RWPE1 (cell line): ENCODE data around the gene PLA2G4D.

ENCODE experiments used
- CTCF ChIA-PET: fragments of 350-600 bp; sonication (Branson Sonifier 250); formaldehyde crosslinking; extraction: SDS; loops from one replicate; lab custom pipeline; 2021; lab: Yijun Ruan, JAX
- POLR2A ChIA-PET: fragments of 400-600 bp; formaldehyde crosslinking; extraction: SDS; loops from one replicate; lab custom pipeline; 2020; ENCODE audit warnings: antibody characterized with exemption; ENCODE audit not compliant: low non-redundant PET; lab: Yijun Ruan, JAX
- DNase-seq: peaks from one replicate; pipeline ENCODE4 v3.0.0; 2012; ENCODE audit warnings: low spot score
- H3K27ac ChIP-seq: fragments of 450-650 bp; 2 replicates; pipeline ENCODE4 v1.5.1; 2017
- TF ChIP-seq, protein P1 (sequence below): fragments of 450-650 bp; conservative IDR thresholded peaks from 2 replicates; pipeline ENCODE4 v1.5.1; 2017; ENCODE audit warnings: low read depth, mild to moderate bottlenecking

The PLA2G4D gene

GRCh38 chr15:42108189-42108588 is 13.8 kb upstream of the PLA2G4D start:
- DNase-seq, result no peak
- POLR2A ChIA-PET, result no interaction called here
- H3K27ac ChIP-seq, result no peak overlapping the region
- CTCF ChIA-PET, result no interaction called here
- TF ChIP-seq, protein P1, sequence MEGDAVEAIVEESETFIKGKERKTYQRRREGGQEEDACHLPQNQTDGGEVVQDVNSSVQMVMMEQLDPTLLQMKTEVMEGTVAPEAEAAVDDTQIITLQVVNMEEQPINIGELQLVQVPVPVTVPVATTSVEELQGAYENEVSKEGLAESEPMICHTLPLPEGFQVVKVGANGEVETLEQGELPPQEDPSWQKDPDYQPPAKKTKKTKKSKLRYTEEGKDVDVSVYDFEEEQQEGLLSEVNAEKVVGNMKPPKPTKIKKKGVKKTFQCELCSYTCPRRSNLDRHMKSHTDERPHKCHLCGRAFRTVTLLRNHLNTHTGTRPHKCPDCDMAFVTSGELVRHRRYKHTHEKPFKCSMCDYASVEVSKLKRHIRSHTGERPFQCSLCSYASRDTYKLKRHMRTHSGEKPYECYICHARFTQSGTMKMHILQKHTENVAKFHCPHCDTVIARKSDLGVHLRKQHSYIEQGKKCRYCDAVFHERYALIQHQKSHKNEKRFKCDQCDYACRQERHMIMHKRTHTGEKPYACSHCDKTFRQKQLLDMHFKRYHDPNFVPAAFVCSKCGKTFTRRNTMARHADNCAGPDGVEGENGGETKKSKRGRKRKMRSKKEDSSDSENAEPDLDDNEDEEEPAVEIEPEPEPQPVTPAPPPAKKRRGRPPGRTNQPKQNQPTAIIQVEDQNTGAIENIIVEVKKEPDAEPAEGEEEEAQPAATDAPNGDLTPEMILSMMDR, result no peak

- ChIA-PET POLR2A (no interaction called here), CTCF (no interaction called here)
- DNase-seq, result no peak
- TF ChIP-seq, protein P1, result no peak
- no peak overlapping the region for H3K27ac ChIP-seq
Measured at GRCh38 chr15:42107473-42107872, 13.1 kb upstream of the PLA2G4D start.

DNA sequence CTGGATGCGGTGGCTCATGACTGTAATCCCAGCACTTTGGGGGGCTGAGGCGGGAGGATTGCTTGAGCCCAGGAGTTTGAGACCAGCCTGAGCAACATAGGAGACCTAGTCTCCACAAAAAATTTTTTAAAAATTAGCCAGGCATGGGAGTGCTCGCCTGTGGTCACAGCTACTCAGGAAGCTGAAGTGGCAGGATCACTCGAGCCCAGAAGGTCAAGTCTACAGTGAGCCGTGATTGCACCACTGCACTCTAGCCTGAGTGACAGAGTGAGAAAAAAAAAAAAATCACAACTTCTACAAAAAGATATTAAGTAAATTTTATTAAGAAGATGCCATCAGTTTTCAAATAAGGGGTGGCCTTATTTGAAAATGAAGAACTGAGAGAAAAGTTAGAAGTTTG is 11.9 kb upstream of the PLA2G4D start:
- no peak for DNase-seq
- POLR2A ChIA-PET, result no interaction called here
- TF ChIP-seq, protein P1, result no peak
- no peak overlapping the region for H3K27ac ChIP-seq
- CTCF ChIA-PET, result no interaction called here

DNA sequence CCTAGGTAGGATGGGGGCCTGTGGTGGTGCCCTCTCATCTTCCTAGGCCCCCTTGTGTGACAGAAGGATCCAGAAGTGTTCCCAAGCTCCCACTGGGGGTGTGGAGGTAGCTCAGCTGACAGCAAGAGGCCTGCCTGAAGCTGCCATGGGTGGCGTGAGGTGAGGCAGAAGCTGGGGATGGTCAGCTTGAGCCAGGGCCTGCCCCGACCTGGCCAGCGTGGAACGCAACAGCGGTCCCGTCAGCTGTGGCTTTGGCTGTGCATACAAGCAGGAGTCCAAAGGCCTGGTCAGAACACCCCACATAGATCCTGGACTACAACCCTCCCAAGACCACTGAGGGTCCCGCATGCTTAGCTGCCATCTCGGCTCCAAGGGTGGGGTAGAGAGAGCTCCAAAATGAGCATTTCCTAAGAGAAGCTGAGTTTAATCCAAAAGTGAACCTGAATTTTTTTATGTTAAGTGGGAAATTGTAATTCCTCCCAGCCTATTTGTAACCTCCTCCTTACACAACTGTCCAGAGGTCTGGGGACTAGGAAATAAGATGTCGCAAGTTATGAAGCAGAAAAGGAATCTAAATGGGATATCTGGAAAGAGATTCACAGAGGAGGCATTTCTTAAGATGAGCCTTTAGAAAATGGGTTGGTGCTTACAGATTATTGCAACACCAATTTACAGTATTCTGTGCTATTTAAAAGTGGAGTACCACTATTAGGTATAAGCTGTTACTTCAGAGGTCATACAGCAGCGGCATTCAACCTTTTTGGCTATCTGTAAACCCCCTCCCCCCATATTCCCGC is 9.9 kb upstream of the PLA2G4D start:
- no peak for DNase-seq
- ChIA-PET CTCF (interaction anchor here (0.7 kb wide), 1 partner anchor 39 kb away, joined by 3 read pairs; no protein-coding TSS in a partner anchor), POLR2A (no interaction called here)

GRCh38 chr15:42102646-42103235 is 8.4 kb upstream of the PLA2G4D start:
- no peak for DNase-seq
- ChIA-PET CTCF (no interaction called here), POLR2A (no interaction called here)
- H3K27ac ChIP-seq, result no peak overlapping the region
- TF ChIP-seq, protein P1, result no peak

More for the DNA sequence above, 9.9 kb upstream of the PLA2G4D start:
- TF ChIP-seq, protein P1, result no peak
- no peak overlapping the region for H3K27ac ChIP-seq

DNA sequence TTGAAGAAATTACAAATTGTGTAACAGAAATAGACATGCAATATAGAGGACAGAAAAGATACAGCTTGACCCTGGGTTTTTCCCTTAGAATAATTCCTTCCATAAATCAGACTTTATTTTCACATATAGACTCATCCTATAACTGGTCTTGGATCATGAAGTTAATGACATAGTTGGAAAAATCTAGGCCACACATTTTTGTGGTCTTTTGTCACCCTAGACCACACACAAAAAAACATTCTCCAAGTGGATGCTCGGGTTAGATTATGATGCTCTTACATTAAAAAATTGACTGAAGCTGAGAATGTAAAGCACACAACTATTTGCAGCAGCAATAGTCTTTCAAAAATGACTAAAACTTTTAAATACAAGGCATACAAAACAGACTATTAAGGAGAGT is 7.5 kb upstream of the PLA2G4D start:
- CTCF ChIA-PET, result no interaction called here
- DNase-seq, result no peak
- H3K27ac ChIP-seq, result no peak overlapping the region
- POLR2A ChIA-PET, result no interaction called here
- TF ChIP-seq, protein P1, result no peak
